Large intestine (tissue), 3 donors: ENCODE data around the gene STX16. TPM values are rescaled to one million over a fixed set of nuclear protein-coding genes. Genes with fewer than 3 reads are reported as not detected.

ENCODE experiments used
- DNase-seq, 2 donors: peaks; one replicate each; pipeline versions ENCODE4 v3.0.0 to v3.0.0-alpha.2; 2013
- H3K27ac ChIP-seq: one replicate; pipeline ENCODE4 v1.5.1; 2013; ENCODE audit warnings: low read length
- H3K27me3 ChIP-seq: 2 replicates; pipeline ENCODE4 v1.6.1; 2013; ENCODE audit warnings: low read length; ENCODE audit not compliant: control insufficient read depth, insufficient read depth
- H3K36me3 ChIP-seq: 2 replicates; pipeline ENCODE4 v1.6.1; 2013; ENCODE audit warnings: low read length; ENCODE audit not compliant: control insufficient read depth, insufficient read depth
- H3K4me1 ChIP-seq: one replicate; pipeline ENCODE4 v1.6.1; 2013; ENCODE audit warnings: low read length; ENCODE audit not compliant: control insufficient read depth, insufficient read depth
- H3K4me3 ChIP-seq: one replicate; pipeline ENCODE4 v1.5.1; 2013; ENCODE audit warnings: low read length
- H3K9me3 ChIP-seq: one replicate; pipeline ENCODE4 v1.6.1; 2013; ENCODE audit warnings: mild to moderate bottlenecking, low read depth, low read length, moderate library complexity; ENCODE audit not compliant: control insufficient read depth
- WGBS: methylation state at CpG from one replicate; pipeline ENCODE4 v1.1.5; 2013; ENCODE audit warnings: low lambda C conversion rate; ENCODE audit not compliant: insufficient coverage; 5-methylcytosine and 5-hydroxymethylcytosine counted together
- polyA plus RNA-seq: library from polyadenylated mRNA; unstranded; fragments of 120-200 nt; gene quantifications from one replicate; pipeline ENCODE4 v1.2.1, GENCODE V29; 2013

Gene STX16
- polyA plus RNA-seq, 1 donor, result 80.6 TPM

GRCh38 chr20:58610071-58610800, 40.8 kb upstream of the STX16 start:
- Histone ChIP-seq H3K4me3 (no peak overlapping the region), H3K27ac (no peak overlapping the region), H3K36me3 (no peaks in the 10 kb centered on the region), H3K9me3 (no peaks in the 10 kb centered on the region), H3K4me1 (no peaks in the 10 kb centered on the region), H3K27me3 (no peaks in the 10 kb centered on the region)
- WGBS, result no CpG with 5 or more reads among the region's 19 CpGs
- DNase-seq, result no peak

- Histone ChIP-seq H3K36me3 (no peaks in the 10 kb centered on the region), H3K27me3 (no peaks in the 10 kb centered on the region), H3K4me1 (no peaks in the 10 kb centered on the region), H3K27ac (no peak overlapping the region), H3K4me3 (no peak overlapping the region), H3K9me3 (no peaks in the 10 kb centered on the region)
- no peak for DNase-seq
- no CpG with 5 or more reads among the region's 10 CpGs for WGBS
Observed at GRCh38 chr20:58610811-58611210, 40.3 kb upstream of the STX16 start.

- no peaks in the 10 kb centered on the region for H3K4me1 ChIP-seq
- no peak overlapping the region for H3K27ac ChIP-seq
- no CpG with 5 or more reads among the region's 10 CpGs for WGBS
- no peaks in the 10 kb centered on the region for H3K9me3 ChIP-seq
- H3K4me3 ChIP-seq, result no peak overlapping the region
- H3K36me3 ChIP-seq, result no peaks in the 10 kb centered on the region
- DNase-seq, result no peak
- H3K27me3 ChIP-seq, result no peaks in the 10 kb centered on the region
Observed at GRCh38 chr20:58611236-58612030, 39.6 kb upstream of the STX16 start.

- Histone ChIP-seq H3K4me1 (no peaks in the 10 kb centered on the region), H3K27ac (no peak overlapping the region), H3K27me3 (no peaks in the 10 kb centered on the region), H3K36me3 (no peaks in the 10 kb centered on the region), H3K4me3 (no peak overlapping the region), H3K9me3 (no peaks in the 10 kb centered on the region)
- WGBS, result 80% methylated on average over 1 of the region's 14 CpGs
- no peak for DNase-seq
Observed at GRCh38 chr20:58612121-58612691, 38.9 kb upstream of the STX16 start.

- H3K4me1 ChIP-seq, result no peaks in the 10 kb centered on the region
Observed at GRCh38 chr20:58613061-58613854, 37.8 kb upstream of the STX16 start.

GRCh38 chr20:58614366-58614765, 36.7 kb upstream of the STX16 start:
- H3K4me3 ChIP-seq, result no peak overlapping the region
- no peaks in the 10 kb centered on the region for H3K27me3 ChIP-seq
- DNase-seq, result no peak
- H3K4me1 ChIP-seq, result no peaks in the 10 kb centered on the region
- H3K36me3 ChIP-seq, result no peaks in the 10 kb centered on the region
- no peaks in the 10 kb centered on the region for H3K9me3 ChIP-seq
- no CpG with 5 or more reads among the region's 14 CpGs for WGBS
- H3K27ac ChIP-seq, result no peak overlapping the region

More at GRCh38 chr20:58613061-58613854, 37.8 kb upstream of the STX16 start:
- no peaks in the 10 kb centered on the region for H3K36me3 ChIP-seq
- H3K27me3 ChIP-seq, result no peaks in the 10 kb centered on the region
- WGBS, result 100% methylated on average over 1 of the region's 17 CpGs
- no peak overlapping the region for H3K4me3 ChIP-seq
- DNase-seq, result no peak
- no peak overlapping the region for H3K27ac ChIP-seq
- no peaks in the 10 kb centered on the region for H3K9me3 ChIP-seq

- Histone ChIP-seq H3K4me3 (no peak overlapping the region), H3K9me3 (no peaks in the 10 kb centered on the region), H3K4me1 (no peaks in the 10 kb centered on the region), H3K36me3 (no peaks in the 10 kb centered on the region), H3K27ac (no peak overlapping the region), H3K27me3 (peaks cover 4% of the 10 kb centered on the region)
- no CpG with 5 or more reads among the region's 22 CpGs for WGBS
- DNase-seq, result no peak
Observed at GRCh38 chr20:58614984-58615760, 35.9 kb upstream of the STX16 start.

DNA sequence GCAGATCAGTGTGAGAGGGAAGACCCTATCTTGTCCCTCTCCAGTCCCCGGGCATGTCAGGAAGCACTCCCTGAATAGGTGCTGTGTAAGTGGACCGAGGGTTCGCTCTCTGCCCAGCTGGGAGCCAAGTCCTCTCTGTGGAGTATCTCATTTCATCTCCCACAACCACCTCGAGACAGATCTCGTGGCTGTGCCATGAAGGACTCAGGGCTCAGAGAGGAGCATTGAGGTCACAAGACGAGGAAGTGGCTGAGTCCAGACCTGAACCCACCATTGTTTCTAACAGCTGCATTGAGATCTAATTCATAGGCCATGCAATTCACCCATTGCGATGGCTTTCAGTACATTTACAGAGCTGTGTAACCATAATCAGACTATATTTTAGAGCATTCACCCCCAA, 34.7 kb upstream of the STX16 start:
- H3K4me3 ChIP-seq, result no peak overlapping the region
- H3K27me3 ChIP-seq, result peaks cover 4% of the 10 kb centered on the region
- WGBS, result no CpG with 5 or more reads among the region's 7 CpGs
- no peak overlapping the region for H3K27ac ChIP-seq
- no peaks in the 10 kb centered on the region for H3K36me3 ChIP-seq
- no peaks in the 10 kb centered on the region for H3K9me3 ChIP-seq
- H3K4me1 ChIP-seq, result no peaks in the 10 kb centered on the region
- DNase-seq, result no peak

- H3K36me3 ChIP-seq, result no peaks in the 10 kb centered on the region
- no peaks in the 10 kb centered on the region for H3K9me3 ChIP-seq
- H3K4me3 ChIP-seq, result no peak overlapping the region
- 92% methylated on average over 2 of the region's 5 CpGs for WGBS
- no peaks in the 10 kb centered on the region for H3K4me1 ChIP-seq
- no peak for DNase-seq
- H3K27me3 ChIP-seq, result peaks cover 6% of the 10 kb centered on the region
- no peak overlapping the region for H3K27ac ChIP-seq
Observed at GRCh38 chr20:58617158-58617557, 33.9 kb upstream of the STX16 start.
